ENCODE measurements around the gene VPS36. TPM values are rescaled to one million over a fixed set of nuclear protein-coding genes. Genes with fewer than 3 reads are reported as not detected.

The VPS36 gene
- total RNA-seq, 1 donor from 2014 or later: 60.6 TPM

- H3K27ac Mint-ChIP-seq: no peak within 1 kb of the TSS
- ATAC-seq (ENCODE audit: low read depth) (peak; percentile 62), DNase-seq (peak; percentile 18)
- peaks cover 29% of the 10 kb centered on the region for H3K4me1 Mint-ChIP-seq
- ChIA-PET CTCF (no interaction called here), POLR2A (no interaction called here)
- H3K27me3 Mint-ChIP-seq: peaks cover 14% of the 10 kb centered on the region
- intact Hi-C loops (cut with micrococcal nuclease): loop anchor here (2.0 kb wide), 1 partner anchor 45 kb away; the partner anchor contains the start of gene VPS36
- H3K36me3 Mint-ChIP-seq (ENCODE audit: low read depth): peaks cover 4% of the 10 kb centered on the region
- no peak for TF ChIP-seq CTCF (IDR thresholded peaks at IDR 0.05)
- no peaks in the 10 kb centered on the region for H3K9me3 Mint-ChIP-seq
- peak within 1 kb of the TSS; percentile 77 for H3K4me3 Mint-ChIP-seq
These were observed 44.5 kb downstream of the VPS36 start, which contains the start of gene THSD1 for GRCh38 chr13:52405767-52406494. THSD1 (minus strand) TSS chr13:52406172; CDS start chr13:52402600, 3,572 bp downstream.

- Mint-ChIP-seq H3K4me1 (peaks cover 29% of the 10 kb centered on the region), H3K27ac (no peak overlapping the region), H3K27me3 (peaks cover 14% of the 10 kb centered on the region), H3K4me3 (peak overlapping the region; percentile 77), H3K9me3 (no peaks in the 10 kb centered on the region), H3K36me3 (ENCODE audit: low read depth) (peaks cover 3% of the 10 kb centered on the region)
- ChIA-PET CTCF (no interaction called here), POLR2A (no interaction called here)
- intact Hi-C loops (cut with micrococcal nuclease): loop anchor here (2.0 kb wide), 1 partner anchor 45 kb away; the partner anchor contains the start of gene VPS36
- DNase-seq: no peak
- no peak for ATAC-seq (ENCODE audit: low read depth)
- TF ChIP-seq CTCF (IDR thresholded peaks at IDR 0.05): no peak
These were observed 45.1 kb downstream of the VPS36 start for GRCh38 chr13:52405369-52405766.

GRCh38 chr13:52399708-52400107 lies 50.7 kb downstream of the VPS36 start:
- H3K27me3 Mint-ChIP-seq: peaks cover 18% of the 10 kb centered on the region
- intact Hi-C loops (cut with micrococcal nuclease): no loop called here
- POLR2A ChIA-PET: no interaction called here

GRCh38 chr13:52399046-52399445 lies 51.4 kb downstream of the VPS36 start:
- H3K4me3 Mint-ChIP-seq: no peak overlapping the region
- H3K27me3 Mint-ChIP-seq: peaks cover 12% of the 10 kb centered on the region
- no peaks in the 10 kb centered on the region for H3K9me3 Mint-ChIP-seq
- H3K27ac Mint-ChIP-seq: no peak overlapping the region
- ATAC-seq (ENCODE audit: low read depth) (no peak), DNase-seq (no peak)
- no peaks in the 10 kb centered on the region for H3K36me3 Mint-ChIP-seq (ENCODE audit: low read depth)
- CTCF ChIA-PET: no interaction called here
- peaks cover 5% of the 10 kb centered on the region for H3K4me1 Mint-ChIP-seq
- intact Hi-C loops (cut with micrococcal nuclease): no loop called here
- TF ChIP-seq CTCF (IDR thresholded peaks at IDR 0.05): no peak
- POLR2A ChIA-PET: no interaction called here

More at GRCh38 chr13:52399708-52400107, 50.7 kb downstream of the VPS36 start:
- TF ChIP-seq CTCF (IDR thresholded peaks at IDR 0.05): no peak
- Mint-ChIP-seq H3K4me3 (no peak overlapping the region), H3K9me3 (no peaks in the 10 kb centered on the region), H3K4me1 (peaks cover 11% of the 10 kb centered on the region), H3K27ac (no peak overlapping the region), H3K36me3 (ENCODE audit: low read depth) (no peaks in the 10 kb centered on the region)
- ATAC-seq (ENCODE audit: low read depth) (no peak), DNase-seq (no peak)
- CTCF ChIA-PET: no interaction called here

GRCh38 chr13:52395704-52396103 lies 54.7 kb downstream of the VPS36 start:
- no peak overlapping the region for H3K4me3 Mint-ChIP-seq
- DNase-seq (no peak), ATAC-seq (ENCODE audit: low read depth) (no peak)
- peaks cover 4% of the 10 kb centered on the region for H3K27me3 Mint-ChIP-seq
- ChIA-PET CTCF (no interaction called here), POLR2A (no interaction called here)
- H3K27ac Mint-ChIP-seq: no peak overlapping the region
- intact Hi-C loops (cut with micrococcal nuclease): no loop called here
- H3K4me1 Mint-ChIP-seq: no peaks in the 10 kb centered on the region
- no peaks in the 10 kb centered on the region for H3K9me3 Mint-ChIP-seq
- no peaks in the 10 kb centered on the region for H3K36me3 Mint-ChIP-seq (ENCODE audit: low read depth)
- TF ChIP-seq CTCF (IDR thresholded peaks at IDR 0.05): no peak

Data from activated B cell treated with CpG ODN at 0.5 μM for 24 hours (primary cell).